Activated CD4-positive, alpha-beta T cell treated with anti-CD3 and anti-CD28 coated beads, Interleukin-2, amount 10 ng/mL, durations not matched to agents 7 days and 5 days (primary cell): ENCODE results near the gene ADGRG2. TPM values are rescaled to one million over a fixed set of nuclear protein-coding genes. Genes with fewer than 3 reads are reported as not detected.
"Not testable (repeated sequence)": the region's sequence is repeated elsewhere in the genome, so short reads cannot be mapped to it uniquely, and the experiment has no call there.

Experiments
- CTCF ChIA-PET: fragments of 350-600 bp; sonication (Branson Sonifier 250); formaldehyde crosslinking; loops from one replicate; lab custom pipeline; 2021; ENCODE audit warnings: antibody characterized with exemption; lab: Charles Lee
- POLR2A ChIA-PET: fragments of 350-600 bp; sonication (Branson Sonifier 250); formaldehyde crosslinking; loops from one replicate; lab custom pipeline; 2021; ENCODE audit warnings: antibody characterized with exemption; lab: Charles Lee
- DNase-seq: peaks from one replicate; pipeline ENCODE4 v3.0.0-alpha.2; 2020
- H3K27ac Mint-ChIP-seq: one replicate; pipeline ENCODE4 v1.8.0; 2021; ENCODE audit warnings: mild to moderate bottlenecking, moderate library complexity, mixed read lengths
- H3K27me3 Mint-ChIP-seq: one replicate; pipeline ENCODE4 v1.8.0; 2021; ENCODE audit warnings: mixed read lengths
- H3K36me3 Mint-ChIP-seq: one replicate; pipeline ENCODE4 v1.8.0; 2021; ENCODE audit warnings: low read depth, mixed read lengths
- H3K4me1 Mint-ChIP-seq: one replicate; pipeline ENCODE4 v1.8.0; 2021; ENCODE audit warnings: mixed read lengths
- H3K4me3 Mint-ChIP-seq: one replicate; pipeline ENCODE4 v1.8.0; 2021; ENCODE audit warnings: mild to moderate bottlenecking, moderate library complexity, mixed read lengths
- H3K9me3 Mint-ChIP-seq: one replicate; pipeline ENCODE4 v1.8.0; 2021; ENCODE audit warnings: mixed read lengths
- total RNA-seq, 2 experiments: library from RNA; stranded (reverse); gene quantifications; one replicate each; pipeline ENCODE4 v1.2.3, GENCODE V29; 2021

The ADGRG2 gene
- total RNA-seq, 2 experiments from 2014 or later: not detected

- H3K36me3 Mint-ChIP-seq: no peaks in the 10 kb centered on the region
- no peaks in the 10 kb centered on the region for H3K9me3 Mint-ChIP-seq
- H3K4me1 Mint-ChIP-seq: no peaks in the 10 kb centered on the region
- CTCF ChIA-PET: interaction anchor here (0.6 kb wide), 1 partner anchor 1385 kb away, joined by 3 read pairs; no protein-coding TSS in a partner anchor
- H3K27ac Mint-ChIP-seq: no peak overlapping the region
- POLR2A ChIA-PET: no interaction called here
- no peak overlapping the region for H3K4me3 Mint-ChIP-seq
- DNase-seq: no peak
- H3K27me3 Mint-ChIP-seq: no peaks in the 10 kb centered on the region
Measured at GRCh38 chrX:19017271-19017670, 105.0 kb downstream of the ADGRG2 start.

- CTCF ChIA-PET: interaction anchor here (0.6 to 0.9 kb wide), 2 partner anchors 10 to 1384 kb away, joined by 3 read pairs; no protein-coding TSS in a partner anchor
- POLR2A ChIA-PET: not testable (repeated sequence)
Measured at GRCh38 chrX:19016614-19017013, 105.7 kb downstream of the ADGRG2 start.

GRCh38 chrX:19007868-19008267 is 114.4 kb downstream of the ADGRG2 start:
- no peaks in the 10 kb centered on the region for H3K36me3 Mint-ChIP-seq
- ChIA-PET POLR2A (interaction anchor here (0.6 kb wide), 1 partner anchor 94 kb away, joined by 3 read pairs; no protein-coding TSS in a partner anchor), CTCF (no interaction called here)
- H3K27ac Mint-ChIP-seq: no peak overlapping the region
- no peak overlapping the region for H3K4me3 Mint-ChIP-seq
- H3K27me3 Mint-ChIP-seq: no peaks in the 10 kb centered on the region
- no peak for DNase-seq
- H3K9me3 Mint-ChIP-seq: no peaks in the 10 kb centered on the region
- H3K4me1 Mint-ChIP-seq: no peaks in the 10 kb centered on the region

More at GRCh38 chrX:19016614-19017013, 105.7 kb downstream of the ADGRG2 start:
- H3K4me1 Mint-ChIP-seq, H3K36me3 Mint-ChIP-seq, H3K27me3 Mint-ChIP-seq, H3K27ac Mint-ChIP-seq, H3K9me3 Mint-ChIP-seq, DNase-seq, H3K4me3 Mint-ChIP-seq: not testable (repeated sequence)

GRCh38 chrX:19007011-19007410 is 115.3 kb downstream of the ADGRG2 start:
- H3K4me3 Mint-ChIP-seq: no peak overlapping the region
- peak overlapping the region; percentile 31 for H3K27ac Mint-ChIP-seq
- H3K4me1 Mint-ChIP-seq: no peaks in the 10 kb centered on the region
- no peak for DNase-seq
- H3K9me3 Mint-ChIP-seq: no peaks in the 10 kb centered on the region
- H3K36me3 Mint-ChIP-seq: no peaks in the 10 kb centered on the region
- no peaks in the 10 kb centered on the region for H3K27me3 Mint-ChIP-seq
- CTCF ChIA-PET: no interaction called here
- POLR2A ChIA-PET: no interaction called here

GRCh38 chrX:19005909-19006308 is 116.4 kb downstream of the ADGRG2 start:
- Mint-ChIP-seq H3K36me3 (no peaks in the 10 kb centered on the region), H3K4me1 (no peaks in the 10 kb centered on the region), H3K4me3 (no peak overlapping the region), H3K27ac (no peak overlapping the region), H3K9me3 (no peaks in the 10 kb centered on the region), H3K27me3 (no peaks in the 10 kb centered on the region)
- POLR2A ChIA-PET: no interaction called here
- no peak for DNase-seq
- CTCF ChIA-PET: interaction anchor here (0.6 to 0.9 kb wide), 2 partner anchors 10 to 17 kb away, joined by 3 read pairs; no protein-coding TSS in a partner anchor

GRCh38 chrX:19003756-19004155 is 118.5 kb downstream of the ADGRG2 start:
- no peaks in the 10 kb centered on the region for H3K4me1 Mint-ChIP-seq
- H3K27me3 Mint-ChIP-seq: no peaks in the 10 kb centered on the region
- ChIA-PET POLR2A (no interaction called here), CTCF (interaction anchor here (1.0 kb wide), 1 partner anchor 9 kb away, joined by 3 read pairs; no protein-coding TSS in a partner anchor)
- no peak for DNase-seq
- H3K27ac Mint-ChIP-seq: no peak overlapping the region
- no peaks in the 10 kb centered on the region for H3K9me3 Mint-ChIP-seq
- no peak overlapping the region for H3K4me3 Mint-ChIP-seq
- H3K36me3 Mint-ChIP-seq: no peaks in the 10 kb centered on the region

- CTCF ChIA-PET: interaction anchor here (0.5 kb wide), 1 partner anchor 76 kb away, joined by 3 read pairs; no protein-coding TSS in a partner anchor
- Mint-ChIP-seq H3K36me3 (no peaks in the 10 kb centered on the region), H3K4me3 (no peak overlapping the region), H3K4me1 (no peaks in the 10 kb centered on the region), H3K27me3 (no peaks in the 10 kb centered on the region), H3K27ac (no peak overlapping the region), H3K9me3 (no peaks in the 10 kb centered on the region)
- DNase-seq: no peak
- POLR2A ChIA-PET: no interaction called here
Measured at GRCh38 chrX:18998653-18999052, 123.6 kb downstream of the ADGRG2 start.

GRCh38 chrX:18997916-18998315 is 124.4 kb downstream of the ADGRG2 start:
- ChIA-PET POLR2A (no interaction called here), CTCF (no interaction called here)
- H3K4me3 Mint-ChIP-seq: no peak overlapping the region
- H3K36me3 Mint-ChIP-seq: no peaks in the 10 kb centered on the region
- no peaks in the 10 kb centered on the region for H3K9me3 Mint-ChIP-seq
- H3K27me3 Mint-ChIP-seq: no peaks in the 10 kb centered on the region
- no peak overlapping the region for H3K27ac Mint-ChIP-seq
- DNase-seq: no peak
- H3K4me1 Mint-ChIP-seq: no peaks in the 10 kb centered on the region

GRCh38 chrX:18996536-18996935 is 125.7 kb downstream of the ADGRG2 start:
- H3K27me3 Mint-ChIP-seq: no peaks in the 10 kb centered on the region
- no peaks in the 10 kb centered on the region for H3K9me3 Mint-ChIP-seq
- ChIA-PET CTCF (no interaction called here), POLR2A (no interaction called here)
- H3K4me1 Mint-ChIP-seq: no peaks in the 10 kb centered on the region
- H3K27ac Mint-ChIP-seq: no peak overlapping the region
- no peak for DNase-seq
- H3K36me3 Mint-ChIP-seq: no peaks in the 10 kb centered on the region
- no peak overlapping the region for H3K4me3 Mint-ChIP-seq

- POLR2A ChIA-PET: no interaction called here
- no peaks in the 10 kb centered on the region for H3K36me3 Mint-ChIP-seq
Measured at GRCh38 chrX:18995221-18995620, 127.0 kb downstream of the ADGRG2 start.

GRCh38 chrX:18994713-18995112 is 127.6 kb downstream of the ADGRG2 start:
- no peaks in the 10 kb centered on the region for H3K4me1 Mint-ChIP-seq
- CTCF ChIA-PET: interaction anchor here (0.7 kb wide), 1 partner anchor 9 kb away, joined by 3 read pairs; no protein-coding TSS in a partner anchor
- H3K27me3 Mint-ChIP-seq: no peaks in the 10 kb centered on the region
- no peak for DNase-seq
- H3K9me3 Mint-ChIP-seq: no peaks in the 10 kb centered on the region
- H3K36me3 Mint-ChIP-seq: no peaks in the 10 kb centered on the region
- no peak overlapping the region for H3K4me3 Mint-ChIP-seq
- H3K27ac Mint-ChIP-seq: no peak overlapping the region
- POLR2A ChIA-PET: no interaction called here

More at GRCh38 chrX:18995221-18995620, 127.0 kb downstream of the ADGRG2 start:
- no peaks in the 10 kb centered on the region for H3K9me3 Mint-ChIP-seq
- no peak overlapping the region for H3K4me3 Mint-ChIP-seq
- no peak for DNase-seq
- no peak overlapping the region for H3K27ac Mint-ChIP-seq
- CTCF ChIA-PET: interaction anchor here (0.7 kb wide), 1 partner anchor 9 kb away, joined by 3 read pairs; no protein-coding TSS in a partner anchor
- no peaks in the 10 kb centered on the region for H3K4me1 Mint-ChIP-seq
- H3K27me3 Mint-ChIP-seq: no peaks in the 10 kb centered on the region

- Mint-ChIP-seq H3K27ac (no peak overlapping the region), H3K9me3 (no peaks in the 10 kb centered on the region), H3K4me1 (no peaks in the 10 kb centered on the region), H3K36me3 (no peaks in the 10 kb centered on the region), H3K4me3 (no peak overlapping the region), H3K27me3 (no peaks in the 10 kb centered on the region)
- DNase-seq: no peak
- ChIA-PET CTCF (no interaction called here), POLR2A (no interaction called here)
Measured at GRCh38 chrX:18992829-18993228, 129.4 kb downstream of the ADGRG2 start.

- DNase-seq: no peak
- ChIA-PET CTCF (no interaction called here), POLR2A (no interaction called here)
- H3K27ac Mint-ChIP-seq: peak overlapping the region; percentile 84
- H3K27me3 Mint-ChIP-seq: no peaks in the 10 kb centered on the region
- peaks cover 20% of the 10 kb centered on the region for H3K4me1 Mint-ChIP-seq
- H3K9me3 Mint-ChIP-seq: no peaks in the 10 kb centered on the region
- no peaks in the 10 kb centered on the region for H3K36me3 Mint-ChIP-seq
- H3K4me3 Mint-ChIP-seq: peak overlapping the region; percentile 75
Measured at GRCh38 chrX:18985186-18985435, 137.2 kb downstream of the ADGRG2 start.
